HL-60 (cell line): Measurements from ENCODE around the gene KIZ.

Source experiments
- DNase-seq, 2 experiments: peaks; one replicate each; pipeline ENCODE4 v3.0.0-alpha.2; 2010 to 2020; ENCODE audit warnings: low read depth in 1 of 2, low spot score in 1 of 2
- H3K27ac ChIP-seq: fragments of 250-450 bp; sonication (Bioruptor Pico); replicated peaks from 2 replicates; pipeline ENCODE4 v1.5.1; 2020; ENCODE audit warnings: mild to moderate bottlenecking, moderate library complexity
- H3K27me3 ChIP-seq: fragments of 250-450 bp; sonication (Bioruptor Pico); 2 replicates; pipeline ENCODE4 v1.5.1; 2021; ENCODE audit warnings: mild to moderate bottlenecking, moderate library complexity; ENCODE audit not compliant: insufficient read depth, poor library complexity, severe bottlenecking
- H3K4me3 ChIP-seq: replicated peaks from 2 replicates; pipeline ENCODE4 v1.5.1; 2011; ENCODE audit warnings: mild to moderate bottlenecking, control low read depth, low read length; ENCODE audit not compliant: insufficient read depth
- CTCF ChIP-seq: IDR thresholded peaks from one replicate; pipeline ENCODE4 v1.5.1; 2011; ENCODE audit warnings: low read length, control low read depth, inconsistent platforms; ENCODE audit not compliant: insufficient read depth
- GABPA ChIP-seq: IDR thresholded peaks from 2 replicates; pipeline ENCODE4 v1.6.1; 2012; ENCODE audit warnings: low read depth
- POLR2AphosphoS5 ChIP-seq: IDR thresholded peaks from 2 replicates; pipeline ENCODE4 v1.6.1; 2012; ENCODE audit warnings: low read depth
- REST ChIP-seq: IDR thresholded peaks from 2 replicates; pipeline ENCODE4 v1.6.1; 2012; ENCODE audit warnings: low read depth; ENCODE audit not compliant: insufficient replicate concordance
- SPI1 ChIP-seq: IDR thresholded peaks from 2 replicates; pipeline ENCODE4 v1.6.1; 2012; ENCODE audit warnings: low read depth, mild to moderate bottlenecking, borderline replicate concordance

Gene KIZ

GRCh38 chr20:21286775-21287174 lies 160.9 kb downstream of the KIZ start:
- no peak for DNase-seq
- no peak for TF ChIP-seq REST
- no peak for TF ChIP-seq GABPA
- TF ChIP-seq POLR2AphosphoS5 = no peak
- no peak for TF ChIP-seq SPI1
- TF ChIP-seq CTCF = no peak

GRCh38 chr20:21288587-21289370 lies 162.9 kb downstream of the KIZ start:
- no peak for TF ChIP-seq CTCF
- no peak for TF ChIP-seq GABPA
- no peak for TF ChIP-seq POLR2AphosphoS5
- TF ChIP-seq REST = no peak
- no peak for TF ChIP-seq SPI1

More at GRCh38 chr20:21286775-21287174, 160.9 kb downstream of the KIZ start:
- Histone ChIP-seq H3K27ac (no peak overlapping the region), H3K27me3 (no peaks in the 10 kb centered on the region), H3K4me3 (no peak overlapping the region)

GRCh38 chr20:21289651-21290050 lies 163.8 kb downstream of the KIZ start:
- TF ChIP-seq GABPA (no peak), SPI1 (no peak), REST (no peak), POLR2AphosphoS5 (no peak), CTCF (no peak)
- DNase-seq = no peak
- H3K4me3 ChIP-seq = no peak overlapping the region

More at GRCh38 chr20:21288587-21289370, 162.9 kb downstream of the KIZ start:
- Histone ChIP-seq H3K27me3 (no peaks in the 10 kb centered on the region), H3K4me3 (no peak overlapping the region), H3K27ac (no peak overlapping the region)
- no peak for DNase-seq

More at GRCh38 chr20:21289651-21290050, 163.8 kb downstream of the KIZ start:
- Histone ChIP-seq H3K27ac (no peak overlapping the region), H3K27me3 (no peaks in the 10 kb centered on the region)
